Measurements from ENCODE around the gene CLPTM1L. TPM values are rescaled to one million over a fixed set of nuclear protein-coding genes. Genes with fewer than 3 reads are reported as not detected.

Gene CLPTM1L
- total and polyA plus RNA-seq, 2 experiments from 2014 or later = 129 to 130 TPM

DNA sequence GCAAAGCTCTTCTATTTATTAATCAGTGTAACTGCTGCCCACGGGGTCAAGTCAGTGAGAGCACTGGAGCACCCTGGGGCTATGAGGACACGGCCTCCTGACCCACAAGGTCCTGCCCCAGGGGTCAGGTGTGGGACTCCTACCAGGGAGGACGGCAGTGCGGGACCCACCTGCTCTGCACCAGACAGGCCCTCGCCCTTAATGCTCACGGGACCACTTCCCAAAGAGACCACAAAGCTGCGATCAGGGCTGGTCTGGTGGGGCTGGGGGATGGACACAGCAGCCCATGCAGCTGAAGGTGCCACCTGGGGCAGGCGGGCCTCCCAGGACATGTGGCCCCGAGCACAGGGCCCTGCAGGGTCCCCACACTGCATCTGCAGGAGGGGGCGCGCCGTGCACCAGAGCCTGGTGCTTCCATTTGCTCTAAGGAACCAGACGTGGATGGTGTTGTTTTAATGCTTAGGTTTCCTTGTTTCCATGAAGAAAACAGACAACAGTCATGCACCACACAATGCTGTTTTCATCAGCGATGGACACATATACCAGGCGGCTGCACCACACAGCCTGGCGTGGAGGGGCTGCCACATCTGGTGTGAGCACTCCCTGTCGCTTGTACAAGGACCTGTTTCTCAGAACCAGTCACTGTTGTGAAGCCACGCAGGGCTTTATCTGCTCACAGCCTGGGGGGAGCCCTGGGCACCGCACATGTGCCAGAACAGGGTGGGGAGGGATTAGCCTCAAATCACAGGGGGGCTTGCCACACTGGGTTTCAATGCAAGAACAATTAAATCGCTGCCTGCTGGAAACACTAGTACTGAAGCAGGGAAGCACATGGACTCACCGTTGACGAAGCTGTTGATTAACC lies 22.6 kb downstream of the CLPTM1L start:
- H2AFZ ChIP-seq = no peak overlapping the region
- H3K4me3 ChIP-seq = no peak overlapping the region
- WGBS (ENCODE audit: low lambda C conversion rate, missing lambda C conversion rate) = 95% methylated on average over 22 of the region's 22 CpGs
- no peak overlapping the region for H3K27ac ChIP-seq
- H3K27me3 ChIP-seq = no peaks in the 10 kb centered on the region
- no peaks in the 10 kb centered on the region for H4K20me1 ChIP-seq (ENCODE audit: insufficient read depth, poor library complexity, severe bottlenecking)
- no peak overlapping the region for H3K4me2 ChIP-seq
- H3K9me3 ChIP-seq (ENCODE audit: low read depth) = no peaks in the 10 kb centered on the region
- no peak for DNase-seq (ENCODE audit: low spot score)
- peaks cover 2% of the 10 kb centered on the region for H3K4me1 ChIP-seq (ENCODE audit: insufficient read depth)
- H3K9me2 ChIP-seq (replicated peaks; ENCODE audit: insufficient read depth) = no peaks in the 10 kb centered on the region
- no peaks in the 10 kb centered on the region for H3K79me2 ChIP-seq
- H3K36me3 ChIP-seq (replicated peaks; ENCODE audit: insufficient read depth, low read depth) = no peaks in the 10 kb centered on the region
- TF ChIP-seq, protein P1, sequence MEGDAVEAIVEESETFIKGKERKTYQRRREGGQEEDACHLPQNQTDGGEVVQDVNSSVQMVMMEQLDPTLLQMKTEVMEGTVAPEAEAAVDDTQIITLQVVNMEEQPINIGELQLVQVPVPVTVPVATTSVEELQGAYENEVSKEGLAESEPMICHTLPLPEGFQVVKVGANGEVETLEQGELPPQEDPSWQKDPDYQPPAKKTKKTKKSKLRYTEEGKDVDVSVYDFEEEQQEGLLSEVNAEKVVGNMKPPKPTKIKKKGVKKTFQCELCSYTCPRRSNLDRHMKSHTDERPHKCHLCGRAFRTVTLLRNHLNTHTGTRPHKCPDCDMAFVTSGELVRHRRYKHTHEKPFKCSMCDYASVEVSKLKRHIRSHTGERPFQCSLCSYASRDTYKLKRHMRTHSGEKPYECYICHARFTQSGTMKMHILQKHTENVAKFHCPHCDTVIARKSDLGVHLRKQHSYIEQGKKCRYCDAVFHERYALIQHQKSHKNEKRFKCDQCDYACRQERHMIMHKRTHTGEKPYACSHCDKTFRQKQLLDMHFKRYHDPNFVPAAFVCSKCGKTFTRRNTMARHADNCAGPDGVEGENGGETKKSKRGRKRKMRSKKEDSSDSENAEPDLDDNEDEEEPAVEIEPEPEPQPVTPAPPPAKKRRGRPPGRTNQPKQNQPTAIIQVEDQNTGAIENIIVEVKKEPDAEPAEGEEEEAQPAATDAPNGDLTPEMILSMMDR (IDR thresholded peaks at IDR 0.05; ENCODE audit: poor library complexity) = no peak
- TF ChIP-seq EZH2 (IDR thresholded peaks at IDR 0.05; ENCODE audit: borderline replicate concordance) = no peak
- TF ChIP-seq EZH2phosphoT487 (IDR thresholded peaks at IDR 0.05; ENCODE audit: low read depth, severe bottlenecking, unreplicated experiment) = no peak

DNA sequence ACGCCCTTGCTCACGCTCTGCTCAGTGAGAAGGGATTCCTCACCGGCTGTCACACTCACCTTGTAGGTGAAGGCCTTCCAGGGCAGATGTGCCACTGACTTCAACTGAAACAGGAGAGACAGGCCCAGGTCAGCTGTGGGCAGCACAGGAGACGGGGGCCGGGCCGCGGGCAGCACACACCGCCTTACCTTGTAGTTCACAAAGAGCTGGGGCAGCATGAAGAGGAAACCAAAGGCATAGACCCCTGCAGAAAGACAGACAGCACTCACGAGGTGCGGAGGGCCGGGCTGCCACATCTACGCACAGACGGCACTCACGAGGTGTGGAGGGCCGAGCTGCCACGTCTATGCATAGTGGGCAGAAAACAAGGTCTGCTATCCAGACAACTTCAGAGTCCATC lies 23.3 kb downstream of the CLPTM1L start:
- TF ChIP-seq EZH2phosphoT487 (IDR thresholded peaks at IDR 0.05; ENCODE audit: low read depth, severe bottlenecking, unreplicated experiment) (no peak), EZH2 (IDR thresholded peaks at IDR 0.05; ENCODE audit: borderline replicate concordance) (no peak)
- TF ChIP-seq, protein P1 (IDR thresholded peaks at IDR 0.05; ENCODE audit: poor library complexity) = no peak
- Histone ChIP-seq H3K4me3 (no peak overlapping the region), H3K4me1 (ENCODE audit: insufficient read depth) (peaks cover 4% of the 10 kb centered on the region), H3K27me3 (no peaks in the 10 kb centered on the region), H3K9me2 (replicated peaks; ENCODE audit: insufficient read depth) (no peaks in the 10 kb centered on the region), H3K36me3 (replicated peaks; ENCODE audit: insufficient read depth, low read depth) (no peaks in the 10 kb centered on the region), H2AFZ (no peak overlapping the region), H4K20me1 (ENCODE audit: insufficient read depth, poor library complexity, severe bottlenecking) (no peaks in the 10 kb centered on the region), H3K79me2 (no peaks in the 10 kb centered on the region), H3K4me2 (no peak overlapping the region), H3K27ac (no peak overlapping the region), H3K9me3 (ENCODE audit: low read depth) (no peaks in the 10 kb centered on the region)
- WGBS (ENCODE audit: low lambda C conversion rate, missing lambda C conversion rate) = 97% methylated on average over 16 of the region's 16 CpGs
- DNase-seq (ENCODE audit: low spot score) = no peak

DNA sequence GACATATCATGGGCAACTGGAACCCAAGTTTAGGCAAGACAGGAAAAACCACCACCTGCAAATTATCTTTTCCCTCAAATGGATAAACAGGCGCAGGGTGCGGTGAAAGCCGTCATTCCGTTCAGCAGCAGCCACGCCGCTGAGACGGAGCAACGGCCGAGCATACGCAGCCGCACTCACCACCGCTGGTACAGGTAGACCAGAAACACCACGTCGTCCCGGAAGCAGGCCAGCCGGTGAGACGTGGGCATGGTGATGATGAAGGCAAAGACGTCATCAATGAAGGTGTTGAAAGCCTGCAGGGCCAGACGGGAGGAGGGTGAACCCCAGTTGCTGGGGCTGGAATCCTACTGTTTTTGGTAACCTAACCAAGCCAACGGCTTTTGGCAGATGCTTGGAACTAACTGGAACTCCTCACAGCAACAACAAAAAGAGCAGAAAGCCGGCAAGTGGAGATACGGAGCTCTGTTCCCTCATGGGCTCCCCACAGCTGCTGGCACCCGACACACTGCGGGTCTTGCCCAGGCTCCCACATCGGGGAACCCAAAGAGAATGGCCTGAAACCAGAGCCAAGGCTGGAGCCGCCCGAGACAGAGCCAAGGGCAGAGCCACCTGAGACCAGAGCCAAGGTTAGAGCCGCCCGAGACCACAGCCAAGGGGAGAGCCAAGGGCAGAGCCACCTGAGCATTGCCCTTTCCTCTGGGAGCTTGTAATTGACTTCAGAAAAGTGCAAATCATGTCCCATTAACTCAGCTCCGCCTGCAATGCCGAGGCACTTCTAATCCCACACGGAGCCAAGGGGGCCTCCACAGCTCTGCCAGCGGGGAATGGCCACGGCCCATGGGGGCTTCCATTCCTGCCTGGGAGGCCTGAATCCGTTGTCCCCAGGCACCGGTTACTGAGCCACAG lies 24.2 kb downstream of the CLPTM1L start:
- 94% methylated on average over 36 of the region's 36 CpGs for WGBS (ENCODE audit: low lambda C conversion rate, missing lambda C conversion rate)

More for the DNA sequence above, 24.2 kb downstream of the CLPTM1L start:
- H3K27me3 ChIP-seq = no peaks in the 10 kb centered on the region
- no peaks in the 10 kb centered on the region for H4K20me1 ChIP-seq (ENCODE audit: insufficient read depth, poor library complexity, severe bottlenecking)
- no peak for TF ChIP-seq EZH2phosphoT487 (IDR thresholded peaks at IDR 0.05; ENCODE audit: low read depth, severe bottlenecking, unreplicated experiment)
- no peak for TF ChIP-seq EZH2 (IDR thresholded peaks at IDR 0.05; ENCODE audit: borderline replicate concordance)
- TF ChIP-seq, protein P1 (IDR thresholded peaks at IDR 0.05; ENCODE audit: poor library complexity) = no peak
- no peaks in the 10 kb centered on the region for H3K36me3 ChIP-seq (replicated peaks; ENCODE audit: insufficient read depth, low read depth)
- no peak overlapping the region for H3K4me2 ChIP-seq
- H3K9me2 ChIP-seq (replicated peaks; ENCODE audit: insufficient read depth) = no peaks in the 10 kb centered on the region
- no peaks in the 10 kb centered on the region for H3K79me2 ChIP-seq
- H2AFZ ChIP-seq = no peak overlapping the region
- no peak for DNase-seq (ENCODE audit: low spot score)
- H3K27ac ChIP-seq = no peak overlapping the region
- H3K4me1 ChIP-seq (ENCODE audit: insufficient read depth) = peaks cover 11% of the 10 kb centered on the region
- no peaks in the 10 kb centered on the region for H3K9me3 ChIP-seq (ENCODE audit: low read depth)
- no peak overlapping the region for H3K4me3 ChIP-seq
